GM06990 (cell line): ENCODE data around the gene CD2AP.

Experiments
- DNase-seq: peaks from one replicate; pipeline ENCODE4 v3.0.0-alpha.2; 2011; ENCODE audit not compliant: insufficient read length; ENCODE audit errors: extremely low read depth
- H3K27me3 ChIP-seq: replicated peaks from 2 replicates; pipeline ENCODE4 v1.6.0; 2011; ENCODE audit warnings: low read length; ENCODE audit not compliant: control insufficient read depth, insufficient read depth
- H3K36me3 ChIP-seq: 2 replicates; pipeline ENCODE4 v1.5.1; 2011; ENCODE audit warnings: low read length; ENCODE audit not compliant: control insufficient read depth, insufficient read depth
- H3K4me3 ChIP-seq: replicated peaks from 2 replicates; pipeline ENCODE4 v1.5.1; 2011; ENCODE audit warnings: low read depth, mild to moderate bottlenecking, control low read depth, low read length
- TF ChIP-seq, protein P1 (sequence below): IDR thresholded peaks from 2 replicates; pipeline ENCODE4 v1.5.1; 2011; ENCODE audit warnings: low read length, control low read depth, mild to moderate bottlenecking, inconsistent platforms; ENCODE audit not compliant: insufficient read depth, poor library complexity, severe bottlenecking

The CD2AP gene

DNA sequence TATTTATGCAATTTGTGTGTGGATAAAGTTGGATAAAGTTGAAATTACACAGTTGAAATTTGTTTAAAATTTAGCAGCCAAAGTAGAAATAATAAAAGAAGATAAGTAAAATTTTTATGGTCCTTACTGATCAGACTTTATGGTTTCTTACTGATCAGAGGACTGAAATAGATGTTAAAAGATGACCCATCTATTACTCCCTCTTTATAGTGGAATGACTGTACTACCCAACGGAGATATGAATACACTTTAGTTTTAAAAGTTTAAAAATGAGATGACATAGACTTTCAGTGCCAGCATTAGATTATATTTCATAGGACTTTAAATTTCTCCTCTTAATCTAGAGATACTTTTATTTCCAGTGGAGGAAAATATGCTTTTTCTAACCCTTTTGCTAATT lies 121.9 kb downstream of the CD2AP start:
- TF ChIP-seq, protein P1, sequence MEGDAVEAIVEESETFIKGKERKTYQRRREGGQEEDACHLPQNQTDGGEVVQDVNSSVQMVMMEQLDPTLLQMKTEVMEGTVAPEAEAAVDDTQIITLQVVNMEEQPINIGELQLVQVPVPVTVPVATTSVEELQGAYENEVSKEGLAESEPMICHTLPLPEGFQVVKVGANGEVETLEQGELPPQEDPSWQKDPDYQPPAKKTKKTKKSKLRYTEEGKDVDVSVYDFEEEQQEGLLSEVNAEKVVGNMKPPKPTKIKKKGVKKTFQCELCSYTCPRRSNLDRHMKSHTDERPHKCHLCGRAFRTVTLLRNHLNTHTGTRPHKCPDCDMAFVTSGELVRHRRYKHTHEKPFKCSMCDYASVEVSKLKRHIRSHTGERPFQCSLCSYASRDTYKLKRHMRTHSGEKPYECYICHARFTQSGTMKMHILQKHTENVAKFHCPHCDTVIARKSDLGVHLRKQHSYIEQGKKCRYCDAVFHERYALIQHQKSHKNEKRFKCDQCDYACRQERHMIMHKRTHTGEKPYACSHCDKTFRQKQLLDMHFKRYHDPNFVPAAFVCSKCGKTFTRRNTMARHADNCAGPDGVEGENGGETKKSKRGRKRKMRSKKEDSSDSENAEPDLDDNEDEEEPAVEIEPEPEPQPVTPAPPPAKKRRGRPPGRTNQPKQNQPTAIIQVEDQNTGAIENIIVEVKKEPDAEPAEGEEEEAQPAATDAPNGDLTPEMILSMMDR, result no peak
- Histone ChIP-seq H3K36me3 (peaks cover 7% of the 10 kb centered on the region; the same call in 1 of the 2 replicates), H3K4me3 (no peak overlapping the region), H3K27me3 (no peaks in the 10 kb centered on the region)
- DNase-seq, result no peak

DNA sequence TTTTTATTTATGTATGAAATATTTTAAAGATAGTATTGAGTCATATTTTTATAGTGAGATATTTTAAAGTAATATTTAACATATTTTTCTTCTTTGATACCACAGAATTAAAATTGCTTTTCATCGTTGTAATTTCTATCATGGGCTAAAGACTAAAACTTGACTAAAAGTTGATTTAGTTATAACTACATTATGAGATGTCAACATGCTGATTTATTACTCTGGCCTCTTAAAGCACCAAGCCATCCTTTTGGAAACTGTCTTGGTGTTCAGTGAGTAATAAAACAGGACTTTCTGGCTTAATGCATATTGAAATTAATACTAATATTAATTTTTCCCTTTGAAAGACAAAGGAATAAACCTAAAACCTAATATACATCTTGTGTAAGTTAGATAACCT lies 125.6 kb downstream of the CD2AP start:
- Histone ChIP-seq H3K27me3 (no peaks in the 10 kb centered on the region), H3K36me3 (no peaks in the 10 kb centered on the region; the same call in 1 of the 2 replicates), H3K4me3 (no peak overlapping the region)
- TF ChIP-seq, protein P1, result no peak
- no peak for DNase-seq

GRCh38 chr6:47603995-47604394 lies 126.4 kb downstream of the CD2AP start:
- Histone ChIP-seq H3K36me3 (no peaks in the 10 kb centered on the region; the same call in 1 of the 2 replicates), H3K4me3 (no peak overlapping the region), H3K27me3 (no peaks in the 10 kb centered on the region)
- DNase-seq, result no peak
- TF ChIP-seq, protein P1, result no peak

DNA sequence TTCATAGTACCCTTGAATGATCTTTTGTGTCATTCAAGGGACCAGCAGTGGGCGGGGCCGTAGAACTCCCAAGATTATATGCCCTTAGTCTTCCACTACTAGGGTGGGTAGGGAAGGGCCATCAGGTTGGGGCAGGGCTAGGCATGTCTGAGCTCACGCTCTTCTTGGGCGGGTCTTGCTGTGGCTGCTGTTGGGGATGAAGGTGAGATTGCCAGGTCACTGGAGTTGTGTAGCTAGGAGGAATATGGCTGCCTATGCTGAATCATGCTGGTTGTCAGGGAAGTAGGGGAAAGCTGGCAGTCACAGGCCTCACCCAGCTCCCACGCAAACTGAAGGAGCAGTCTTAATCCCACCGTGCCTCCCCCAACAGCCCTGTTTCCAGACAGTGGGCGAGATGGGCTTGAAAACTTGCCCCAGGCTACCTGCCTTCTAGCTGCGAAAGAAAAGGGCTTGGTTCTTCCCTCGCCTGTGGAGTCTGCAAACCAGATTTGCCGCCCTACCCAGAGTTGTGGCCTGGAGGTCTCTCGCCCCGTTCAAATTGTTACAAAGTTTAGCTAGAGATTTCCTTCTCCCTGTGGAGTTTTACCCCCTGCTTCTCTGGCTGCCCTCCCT lies 144.4 kb downstream of the CD2AP start:
- Histone ChIP-seq H3K36me3 (peaks cover 2% of the 10 kb centered on the region; the same call in 1 of the 2 replicates), H3K4me3 (no peak overlapping the region), H3K27me3 (no peaks in the 10 kb centered on the region)
- DNase-seq, result no peak
- TF ChIP-seq, protein P1, result no peak

DNA sequence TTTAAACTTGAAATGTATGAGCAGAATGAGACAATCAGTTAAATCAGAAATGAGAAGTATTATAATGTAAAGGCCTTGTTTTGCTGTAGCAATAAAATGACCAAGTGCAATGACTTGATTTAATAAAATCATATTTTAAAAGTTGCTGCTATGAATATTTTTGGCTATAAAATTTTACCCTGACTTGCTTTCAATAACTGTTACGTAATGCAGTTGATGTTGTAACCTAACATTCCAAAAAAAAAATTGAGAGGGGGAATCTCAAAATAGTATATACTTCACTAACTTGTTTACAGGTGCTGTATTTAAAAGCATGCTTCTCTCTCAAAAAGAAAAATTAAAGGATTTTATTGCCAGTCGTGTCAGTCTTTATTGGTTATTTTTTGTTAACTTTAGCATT lies 149.2 kb downstream of the CD2AP start:
- TF ChIP-seq, protein P1, result no peak
- no peaks in the 10 kb centered on the region for H3K27me3 ChIP-seq
- peaks cover 2% of the 10 kb centered on the region; the same call in 1 of the 2 replicates for H3K36me3 ChIP-seq
- DNase-seq, result no peak
- no peak overlapping the region for H3K4me3 ChIP-seq
